KMS-11 (cell line): ENCODE measurements around the gene CTF1.

ENCODE experiments used
- H2AFZ ChIP-seq: fragments of 200-600 bp; sonication (generic); 2 replicates; pipeline ENCODE4 v1.6.1; 2016; ENCODE audit warnings: antibody characterized with exemption, mixed run types, low read depth
- H3K27ac ChIP-seq: fragments of 200-600 bp; sonication (generic); 2 replicates; pipeline ENCODE4 v1.6.1; 2016; ENCODE audit warnings: mild to moderate bottlenecking, mixed run types
- H3K27me3 ChIP-seq: fragments of 200-600 bp; sonication (generic); 2 replicates; pipeline ENCODE4 v1.6.1; 2017; ENCODE audit warnings: mild to moderate bottlenecking, low read depth, mixed run types, moderate library complexity; ENCODE audit not compliant: insufficient read depth
- H3K36me3 ChIP-seq: fragments of 200-600 bp; sonication (generic); 2 replicates; pipeline ENCODE4 v1.6.1; 2017; ENCODE audit warnings: mild to moderate bottlenecking, mixed run types; ENCODE audit not compliant: insufficient read depth
- H3K4me1 ChIP-seq: fragments of 200-600 bp; sonication (generic); 2 replicates; pipeline ENCODE4 v1.6.1; 2016; ENCODE audit warnings: mild to moderate bottlenecking, low read depth, mixed run types; ENCODE audit not compliant: poor library complexity, severe bottlenecking
- H3K4me2 ChIP-seq: fragments of 200-600 bp; sonication (generic); 2 replicates; pipeline ENCODE4 v1.7.0; 2016; ENCODE audit warnings: mild to moderate bottlenecking, mixed run types
- H3K4me3 ChIP-seq: fragments of 200-600 bp; sonication (generic); IDR thresholded peaks from 2 replicates; pipeline ENCODE4 v1.6.1; 2017; ENCODE audit warnings: low read depth, low read length, mixed read lengths; ENCODE audit not compliant: insufficient read depth
- H3K79me2 ChIP-seq: fragments of 200-600 bp; sonication (generic); 2 replicates; pipeline ENCODE4 v1.6.1; 2016; ENCODE audit warnings: low read depth, mixed run types; ENCODE audit not compliant: insufficient read depth
- H3K9ac ChIP-seq: fragments of 200-600 bp; sonication (generic); 2 replicates; pipeline ENCODE4 v1.6.1; 2016; ENCODE audit warnings: mild to moderate bottlenecking, mixed run types
- H4K20me1 ChIP-seq: fragments of 200-600 bp; sonication (generic); 2 replicates; pipeline ENCODE4 v1.6.1; 2016; ENCODE audit warnings: mild to moderate bottlenecking, mixed run types; ENCODE audit not compliant: insufficient read depth
- CTCF ChIP-seq: fragments of 200-600 bp; sonication (generic); conservative IDR thresholded peaks from 2 replicates; pipeline ENCODE4 v1.6.1; 2017; ENCODE audit warnings: low read depth, mild to moderate bottlenecking, antibody characterized with exemption, low read length, moderate library complexity, mixed read lengths

Gene CTF1

GRCh38 chr16:30896889-30897733, 697 bp downstream of the CTF1 start:
- Histone ChIP-seq H3K27me3 (no peaks in the 10 kb centered on the region), H3K4me2 (peak overlapping the region; percentile 31; the same call in 1 of the 2 replicates), H3K36me3 (no peaks in the 10 kb centered on the region), H4K20me1 (no peaks in the 10 kb centered on the region), H3K4me1 (peaks cover 19% of the 10 kb centered on the region), H3K79me2 (no peaks in the 10 kb centered on the region), H3K9ac (no peak overlapping the region), H2AFZ (peak overlapping the region; percentile 89), H3K4me3 (no peak overlapping the region), H3K27ac (no peak overlapping the region)
- TF ChIP-seq CTCF, result 0 out of 2 replicates have a peak, but pooled peaks have one; percentile 16

GRCh38 chr16:30899794-30900193, 3.4 kb downstream of the CTF1 start:
- H4K20me1 ChIP-seq, result no peaks in the 10 kb centered on the region
- H3K79me2 ChIP-seq, result no peaks in the 10 kb centered on the region
- no peak overlapping the region for H2AFZ ChIP-seq
- no peak for TF ChIP-seq CTCF
- H3K4me1 ChIP-seq, result peaks cover 24% of the 10 kb centered on the region
- no peak overlapping the region for H3K27ac ChIP-seq
- no peak overlapping the region for H3K4me3 ChIP-seq
- no peak overlapping the region for H3K9ac ChIP-seq
- H3K36me3 ChIP-seq, result no peaks in the 10 kb centered on the region
- no peak overlapping the region for H3K4me2 ChIP-seq
- H3K27me3 ChIP-seq, result no peaks in the 10 kb centered on the region

DNA sequence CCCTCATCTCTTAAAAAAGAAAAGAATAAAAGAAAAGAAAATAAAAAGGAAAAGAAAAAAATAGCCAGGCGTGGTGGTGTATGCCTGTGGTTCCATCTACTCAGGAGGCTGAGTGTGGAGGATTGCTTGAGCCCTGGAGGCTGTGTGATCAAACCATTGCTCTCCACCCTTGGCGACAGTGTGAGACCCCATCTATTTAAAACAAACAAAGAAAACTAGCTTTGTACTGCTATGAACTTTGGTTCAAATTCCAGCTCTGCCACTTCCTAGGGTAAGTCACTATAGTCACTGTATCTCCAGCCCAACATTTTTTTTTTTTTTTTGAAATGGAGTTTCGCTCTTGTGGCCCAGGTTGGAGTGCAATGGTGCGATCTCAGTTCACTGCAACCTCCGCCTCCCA, 4.2 kb downstream of the CTF1 start:
- no peak for TF ChIP-seq CTCF

DNA sequence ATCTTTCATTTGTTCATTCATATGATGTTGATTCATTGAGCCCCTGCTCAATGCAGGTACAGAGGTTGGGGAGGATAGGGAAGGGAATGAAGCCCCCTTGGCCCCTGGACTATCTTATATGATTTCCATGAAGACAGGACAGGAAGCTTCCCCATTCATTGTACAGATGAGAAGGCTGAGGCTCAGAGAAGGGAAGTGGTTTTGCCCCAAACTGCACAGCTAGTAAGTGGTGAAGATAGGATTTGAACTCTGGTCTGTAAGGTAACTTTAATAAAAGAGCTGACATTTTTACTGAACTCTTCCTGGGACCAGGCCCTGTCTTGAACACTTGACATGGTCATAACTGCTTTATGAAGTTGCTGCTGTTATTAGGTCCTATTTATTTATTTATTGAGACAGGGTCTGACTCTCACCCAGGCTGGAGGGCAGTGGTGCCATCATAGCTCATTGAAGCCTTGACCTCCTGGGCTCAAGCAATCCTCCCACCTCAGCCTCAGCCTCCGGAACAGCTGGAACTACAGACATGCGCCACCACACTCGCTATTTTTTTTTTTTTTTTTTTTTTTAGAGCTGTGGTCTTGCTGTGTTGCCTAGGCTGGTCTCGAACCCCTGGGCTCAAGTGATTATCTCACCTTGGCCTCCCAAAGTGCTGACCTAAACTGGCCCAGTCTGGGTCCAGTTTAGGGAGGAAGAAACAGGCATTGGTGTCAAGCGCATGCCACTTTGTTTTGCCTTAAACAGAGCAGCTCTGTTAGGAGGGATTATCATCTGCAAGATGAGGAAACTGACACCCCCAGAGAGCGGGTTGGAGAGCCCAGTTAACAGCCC, 5.0 kb downstream of the CTF1 start:
- H4K20me1 ChIP-seq, result no peaks in the 10 kb centered on the region
- peak overlapping the region; percentile 98 for H2AFZ ChIP-seq
- no peak overlapping the region for H3K27ac ChIP-seq
- peak overlapping the region; percentile 38; the same call in 1 of the 2 replicates for H3K9ac ChIP-seq
- 0 out of 2 replicates have a peak, but pooled peaks have one; percentile 2 for TF ChIP-seq CTCF
- peak overlapping the region; percentile 76; the same call in 1 of the 2 replicates for H3K4me2 ChIP-seq
- H3K36me3 ChIP-seq, result no peaks in the 10 kb centered on the region
- H3K27me3 ChIP-seq, result no peaks in the 10 kb centered on the region
- peaks cover 24% of the 10 kb centered on the region for H3K4me1 ChIP-seq
- H3K4me3 ChIP-seq, result no peak overlapping the region
- H3K79me2 ChIP-seq, result no peaks in the 10 kb centered on the region

More for the DNA sequence above, 4.2 kb downstream of the CTF1 start:
- Histone ChIP-seq H3K79me2 (no peaks in the 10 kb centered on the region), H3K4me2 (no peak overlapping the region), H3K27ac (no peak overlapping the region), H3K9ac (no peak overlapping the region), H3K27me3 (no peaks in the 10 kb centered on the region), H3K4me1 (peaks cover 24% of the 10 kb centered on the region), H3K4me3 (no peak overlapping the region), H4K20me1 (no peaks in the 10 kb centered on the region), H2AFZ (no peak overlapping the region), H3K36me3 (no peaks in the 10 kb centered on the region)
